ENCODE measurements around the gene ZNF827. TPM values are rescaled to one million over a fixed set of nuclear protein-coding genes. Genes with fewer than 3 reads are reported as not detected.

Gene ZNF827
- total and polyA plus RNA-seq, 9 of the 15 experiments (the other 6 are each of a cell fraction or from before 2014, with no cell fraction given) = 0.07 to 0.40 TPM; not detected in 7

- ChIA-PET CTCF (ENCODE audit: low intra/inter-chr PET ratio) (no interaction called here), POLR2A (interaction anchor here (0.5 to 0.6 kb wide), 2 partner anchors 77 to 497 kb away, joined by 3 read pairs; no protein-coding TSS in a partner anchor)
- no peaks in the 10 kb centered on the region for H3K9me3 ChIP-seq (replicated peaks; ENCODE audit: control insufficient read depth, insufficient read depth, low read depth, low read length)
- ATAC-seq (peak; percentile 99), FAIRE-seq (peak; percentile 72), DNase-seq (ENCODE audit: extremely low read depth in 1 of 4, low spot score in 3 of 4) (peak; percentile 88 to 94 (median 92))
- H3K27ac ChIP-seq (ENCODE audit: extremely low read depth, low read depth, low read length) = no peak overlapping the region
- in situ Hi-C loops (cut with MboI) (no loop called here), intact Hi-C loops (cut with micrococcal nuclease) (no loop called here)
- H4K20me1 ChIP-seq (replicated peaks; ENCODE audit: control insufficient read depth, insufficient read depth, low read length) = no peaks in the 10 kb centered on the region
- peak overlapping the region; percentile 65 for H3K4me2 ChIP-seq (ENCODE audit: insufficient read depth, low read length)
- no peaks in the 10 kb centered on the region for H3K9me1 ChIP-seq (ENCODE audit: control insufficient read depth, insufficient read depth, low read length)
- H3K4me3 ChIP-seq = peak overlapping the region; percentile 44
- 11% methylated on average over 32 of the region's 81 CpGs for WGBS (ENCODE audit: insufficient coverage, low coverage, missing lambda C conversion rate)
- H3K36me3 ChIP-seq (ENCODE audit: control insufficient read depth, insufficient read depth, low read length) = no peaks in the 10 kb centered on the region
- no peaks in the 10 kb centered on the region for H3K79me2 ChIP-seq (ENCODE audit: control insufficient read depth, insufficient read depth, low read length)
- peaks cover 2 to 13% of the 10 kb centered on the region in 2 experiments; a peak in 3 of 5 replicates for H3K27me3 ChIP-seq (ENCODE audit: control insufficient read depth in 2 of 2, insufficient read depth in 2 of 2, low read length in 2 of 2)
- peaks cover 4 to 7% of the 10 kb centered on the region in 2 experiments; a peak in 2 of 5 replicates for H3K4me1 ChIP-seq (replicated peaks in 1 of 2; ENCODE audit: control insufficient read depth in 2 of 2, insufficient read depth in 2 of 2, low read length in 2 of 2)
- H2AFZ ChIP-seq (ENCODE audit: low read depth, low read length) = peak overlapping the region; percentile 91
- BruUV-seq (replicated peaks) = no TSS peak
- peak overlapping the region; percentile 57 to 87 for H3K9ac ChIP-seq (ENCODE audit: insufficient read depth in 1 of 2, low read depth in 2 of 2, low read length in 2 of 2)
- TF ChIP-seq ZNF639 (CRISPR knock-in tag; conservative IDR thresholded peaks at IDR 0.05 in 1 of 2, IDR thresholded peaks at IDR 0.05 in 1 of 2) = 0 out of 4 replicates have a peak, but pooled peaks of 1 of the 2 experiments have one; percentile 20
- TF ChIP-seq SNRNP70 (optimal IDR thresholded peaks at IDR 0.05; ENCODE audit: low read depth, low read length) = no peak
- TF ChIP-seq CXXC5 (CRISPR knock-in tag; IDR thresholded peaks at IDR 0.05) = peak; percentile 52
- peak; percentile 58; the same call in 1 of the 2 replicates for TF ChIP-seq ZNF740 (CRISPR knock-in tag; IDR thresholded peaks at IDR 0.05)
- no peak for TF ChIP-seq ZNF740 (tag; IDR thresholded peaks at IDR 0.05)
- TF ChIP-seq MXI1 (IDR thresholded peaks at IDR 0.05; ENCODE audit: low read depth, low read length) = no peak
- TF ChIP-seq UBTF (IDR thresholded peaks at IDR 0.05; ENCODE audit: borderline replicate concordance in 1 of 2, low read depth in 2 of 2, low read length in 2 of 2) = 0 out of 4 replicates have a peak, but pooled peaks of 1 of the 2 experiments have one; percentile 59
- TF ChIP-seq NONO (IDR thresholded peaks at IDR 0.05; ENCODE audit: low read depth in 2 of 2, low read length in 1 of 2) = no peak
- no peak for TF ChIP-seq ILK (tag; IDR thresholded peaks at IDR 0.05; ENCODE audit: borderline replicate concordance, low read depth)
- TF ChIP-seq CREM (IDR thresholded peaks at IDR 0.05; ENCODE audit: low read depth) = peak; percentile 34; the same call in 1 of the 2 replicates
- peak; percentile 39; the same call in 1 of the 2 replicates for TF ChIP-seq SMAD4 (CRISPR knock-in tag; conservative IDR thresholded peaks at IDR 0.05)
- peak; percentile 51 for TF ChIP-seq ZFX (CRISPR knock-in tag; IDR thresholded peaks at IDR 0.05)
- TF ChIP-seq ZNF79 (CRISPR knock-in tag; IDR thresholded peaks at IDR 0.05; ENCODE audit: low read depth) = no peak
- no peak for TF ChIP-seq SMARCA5 (IDR thresholded peaks at IDR 0.05)
- no peak for TF ChIP-seq KHSRP (IDR thresholded peaks at IDR 0.05)
Observed at GRCh38 chr4:145732895-145733880, 205.4 kb downstream of the ZNF827 start.

Measured in K562 (cell line).